GM21390 (cell line): ENCODE measurements around the gene DCUN1D3.
"Not testable (repeated sequence)": the region's sequence is repeated elsewhere in the genome, so short reads cannot be mapped to it uniquely, and the experiment has no call there.

Experiments
- ATAC-seq: cut with Tn5 transposase; IDR thresholded peaks from one replicate; pipeline ENCODE4 v1.9.1; 2021; ENCODE audit not compliant: unreplicated experiment

The DCUN1D3 gene

GRCh38 chr16:20866145-20866772, 33.9 kb downstream of the DCUN1D3 start:
- ATAC-seq, result no peak

- ATAC-seq, result peak; percentile 64
Observed at GRCh38 chr16:20865420-20866131, 34.6 kb downstream of the DCUN1D3 start.

DNA sequence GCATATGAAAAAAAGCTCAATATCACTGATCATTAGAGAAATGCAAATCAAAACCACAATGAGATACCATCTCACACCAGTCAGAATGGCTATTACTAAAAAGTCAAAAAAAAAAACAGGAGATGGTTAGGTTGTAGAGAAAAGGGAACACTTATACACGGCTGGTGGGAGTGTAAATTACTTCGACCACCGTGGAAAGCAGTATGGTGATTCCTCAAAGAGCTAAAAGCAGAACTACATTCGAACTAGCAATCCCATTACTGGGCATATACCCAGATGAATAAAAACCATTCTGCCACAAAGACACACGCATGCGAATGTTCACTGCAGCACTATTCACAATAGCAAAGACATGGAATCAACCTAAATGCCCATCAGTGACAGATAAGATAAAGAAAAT, 35.8 kb downstream of the DCUN1D3 start:
- not testable (repeated sequence) for ATAC-seq

GRCh38 chr16:20862162-20862960, 37.8 kb downstream of the DCUN1D3 start:
- no peak for ATAC-seq

GRCh38 chr16:20860995-20861394, 39.2 kb downstream of the DCUN1D3 start:
- ATAC-seq, result not testable (repeated sequence)

DNA sequence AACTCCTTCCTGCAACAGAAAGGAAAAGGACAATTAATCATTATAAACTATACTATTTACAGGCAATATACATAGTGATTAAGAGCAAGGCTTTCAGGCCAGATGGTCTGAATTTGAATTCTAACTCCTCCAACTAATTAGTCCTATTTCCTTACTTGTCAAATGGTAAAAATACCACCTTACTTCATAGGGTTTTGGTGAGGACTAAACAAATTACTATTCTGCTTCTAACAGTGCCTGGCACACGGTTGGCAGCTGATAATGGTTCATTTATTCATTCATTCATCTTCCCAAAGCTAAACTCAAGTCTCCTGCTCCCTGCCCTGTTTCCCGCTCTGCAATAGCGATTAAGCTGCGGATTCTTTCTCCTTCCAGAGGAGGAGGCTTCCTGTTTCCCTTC, 39.8 kb downstream of the DCUN1D3 start:
- no peak for ATAC-seq

GRCh38 chr16:20859699-20860098, 40.5 kb downstream of the DCUN1D3 start:
- ATAC-seq, result no peak

DNA sequence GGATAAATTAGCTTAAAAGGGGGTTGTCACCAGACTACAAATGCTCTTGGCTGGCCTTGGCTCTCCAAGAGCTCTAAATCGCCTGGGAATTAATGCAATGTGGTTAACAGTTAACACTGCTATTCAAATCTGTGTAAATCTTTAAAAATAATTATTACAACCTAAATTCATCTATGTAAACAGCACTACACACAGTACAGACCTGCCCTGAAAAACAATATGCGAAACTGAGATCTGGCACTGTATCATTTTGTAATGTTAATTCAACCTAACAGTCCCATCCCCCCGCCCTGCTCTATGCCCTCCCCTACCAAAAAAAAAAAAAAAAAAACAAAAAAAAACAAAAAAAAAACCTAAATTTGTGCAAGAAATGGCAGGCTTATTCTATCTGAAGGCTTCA, 40.9 kb downstream of the DCUN1D3 start:
- no peak for ATAC-seq

DNA sequence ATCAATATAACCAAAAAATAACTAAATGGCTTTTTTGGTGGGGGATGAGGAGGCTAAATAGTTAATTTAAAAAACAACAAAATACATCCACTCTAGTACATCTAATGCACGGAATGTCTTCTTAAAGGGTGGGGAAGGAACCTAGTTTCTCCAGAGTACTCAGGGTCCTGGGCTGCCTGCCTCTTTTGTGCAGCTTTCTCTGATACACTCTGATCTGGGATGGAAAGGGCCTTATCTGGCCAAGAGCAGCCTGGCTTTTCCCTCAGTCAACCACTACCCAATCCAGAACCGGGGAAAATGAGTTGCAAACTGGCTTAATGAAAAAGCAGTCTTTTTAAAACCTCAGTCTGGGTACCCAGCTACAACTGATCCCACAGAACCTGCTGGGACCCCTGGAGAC, 42.9 kb downstream of the DCUN1D3 start:
- ATAC-seq, result no peak

- ATAC-seq, result no peak
Observed at GRCh38 chr16:20854963-20855362, 45.2 kb downstream of the DCUN1D3 start.

GRCh38 chr16:20853981-20854620, 46.1 kb downstream of the DCUN1D3 start:
- ATAC-seq, result no peak

- ATAC-seq, result no peak
Observed at GRCh38 chr16:20853143-20853542, 47.0 kb downstream of the DCUN1D3 start.

DNA sequence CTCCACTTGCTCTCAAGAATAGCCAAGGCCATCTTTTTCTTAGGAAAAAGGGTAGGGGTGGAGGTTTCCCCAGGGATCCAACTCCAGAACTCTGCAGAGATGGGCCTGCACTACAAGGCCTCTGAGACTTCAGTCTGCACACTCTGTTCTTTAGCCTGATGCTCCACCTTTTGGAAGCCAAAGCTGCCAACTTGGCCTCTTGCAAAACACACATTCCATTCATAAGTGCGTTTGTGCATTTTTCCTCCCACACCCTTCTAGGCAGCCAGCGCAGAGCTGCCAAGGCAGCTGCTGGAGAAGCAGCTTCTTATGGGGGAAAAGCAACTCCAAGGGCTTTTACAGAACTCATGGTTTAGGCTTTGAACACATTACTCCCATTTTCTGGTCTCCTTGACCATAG, 48.6 kb downstream of the DCUN1D3 start:
- ATAC-seq, result no peak

DNA sequence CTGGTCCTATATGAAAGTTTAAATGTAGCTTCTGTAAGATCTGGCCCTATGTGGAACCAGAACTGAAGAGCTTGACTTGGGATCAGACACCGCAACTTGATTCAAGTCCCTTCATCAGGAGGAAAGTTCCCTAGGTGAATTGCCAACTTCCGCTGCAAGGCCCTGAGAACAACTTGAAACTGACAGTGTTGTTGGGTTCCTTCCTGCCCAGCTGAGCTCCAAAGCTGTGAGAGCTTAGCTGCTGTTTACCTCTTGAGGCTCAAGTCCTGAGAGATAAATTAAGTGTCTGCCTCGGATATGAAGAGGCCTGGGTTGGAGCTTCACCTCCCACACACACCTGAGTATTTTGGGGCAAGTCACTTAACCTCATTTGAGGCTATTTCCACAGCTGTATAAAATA, 49.2 kb downstream of the DCUN1D3 start:
- no peak for ATAC-seq

GRCh38 chr16:20849589-20850390, 50.4 kb downstream of the DCUN1D3 start:
- no peak for ATAC-seq

DNA sequence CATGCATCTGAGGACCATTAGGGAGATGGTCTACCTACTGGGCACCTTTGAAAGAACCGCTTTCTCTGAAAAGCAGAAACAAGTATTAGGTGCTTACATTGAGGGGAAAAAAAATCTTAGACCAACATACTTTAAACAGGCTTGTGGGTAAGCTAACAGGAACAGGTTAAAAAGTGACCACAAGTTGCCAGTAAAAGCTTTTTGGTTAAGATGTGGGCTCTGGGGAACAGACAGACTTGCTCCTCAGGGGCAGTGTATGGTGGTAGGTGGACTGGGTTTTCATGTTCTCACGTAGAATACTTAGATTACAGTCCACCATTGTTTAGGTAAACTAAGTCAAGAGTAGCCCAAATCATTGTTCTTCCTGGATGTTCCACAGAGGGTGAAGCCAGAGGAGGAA, 52.6 kb downstream of the DCUN1D3 start:
- ATAC-seq, result no peak

GRCh38 chr16:20846551-20846950, 53.6 kb downstream of the DCUN1D3 start:
- no peak for ATAC-seq

- no peak for ATAC-seq
Observed at GRCh38 chr16:20846030-20846429, 54.1 kb downstream of the DCUN1D3 start.

DNA sequence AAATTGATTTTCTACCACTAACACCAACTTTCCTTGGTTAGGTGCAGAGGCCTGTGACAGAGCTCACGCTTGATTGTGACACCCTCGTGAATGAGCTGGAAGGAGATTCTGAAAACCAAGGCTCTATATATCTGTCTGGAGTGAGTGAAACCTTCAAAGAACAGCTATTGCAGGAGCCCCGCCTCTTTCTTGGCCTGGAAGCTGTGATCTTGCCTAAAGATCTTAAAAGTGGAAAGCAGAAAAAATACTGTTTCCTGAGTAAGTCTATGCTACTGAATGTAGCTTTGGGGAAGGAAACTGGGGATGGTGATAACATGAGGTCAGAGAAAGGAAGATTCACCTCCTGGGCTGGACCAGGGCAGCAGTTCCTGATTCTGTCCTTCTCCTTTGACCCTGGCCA, 55.6 kb downstream of the DCUN1D3 start:
- no peak for ATAC-seq

GRCh38 chr16:20844054-20844453, 56.1 kb downstream of the DCUN1D3 start:
- no peak for ATAC-seq

GRCh38 chr16:20839504-20839903, 60.7 kb downstream of the DCUN1D3 start:
- no peak for ATAC-seq
